NCI-H460 (cell line): ENCODE measurements around the gene SULT4A1. TPM values are rescaled to one million over a fixed set of nuclear protein-coding genes. Genes with fewer than 3 reads are reported as not detected.
"Not testable (repeated sequence)": the region's sequence is repeated elsewhere in the genome, so short reads cannot be mapped to it uniquely, and the experiment has no call there.

ENCODE experiments used
- DNase-seq: peaks from one replicate; pipeline ENCODE4 v3.0.0-alpha.2; 2016; ENCODE audit warnings: low read depth; ENCODE audit errors: extremely low read depth
- total RNA-seq: library from RNA; depleted of rRNA; stranded (reverse); fragments of >200 nt; shearing (Covaris generic); gene quantifications from 2 replicates; pipeline ENCODE4 v1.2.3, GENCODE V29; 2014

The SULT4A1 gene
- total RNA-seq, 1 experiment from 2014 or later: not detected

GRCh38 chr22:43888740-43889139 lies 26.4 kb upstream of the SULT4A1 start:
- DNase-seq: no peak

GRCh38 chr22:43887391-43887790 lies 25.1 kb upstream of the SULT4A1 start:
- DNase-seq: no peak

GRCh38 chr22:43886231-43886630 lies 23.9 kb upstream of the SULT4A1 start:
- DNase-seq: no peak

GRCh38 chr22:43885786-43886185 lies 23.5 kb upstream of the SULT4A1 start:
- DNase-seq: no peak

GRCh38 chr22:43885319-43885671 lies 23.0 kb upstream of the SULT4A1 start:
- DNase-seq: no peak

- DNase-seq: peak; percentile 22
These were observed 22.4 kb upstream of the SULT4A1 start for GRCh38 chr22:43884600-43885318.

GRCh38 chr22:43883719-43884415 lies 21.6 kb upstream of the SULT4A1 start:
- no peak for DNase-seq

- DNase-seq: peak; percentile 66
These were observed 20.8 kb upstream of the SULT4A1 start for GRCh38 chr22:43883012-43883661.

- DNase-seq: no peak
These were observed 19.9 kb upstream of the SULT4A1 start for GRCh38 chr22:43882122-43882767.

- no peak for DNase-seq
These were observed 19.1 kb upstream of the SULT4A1 start for GRCh38 chr22:43881091-43882061.

GRCh38 chr22:43880541-43880991 lies 18.3 kb upstream of the SULT4A1 start:
- DNase-seq: no peak

GRCh38 chr22:43879901-43880540 lies 17.7 kb upstream of the SULT4A1 start:
- DNase-seq: no peak

- no peak for DNase-seq
These were observed 16.7 kb upstream of the SULT4A1 start for GRCh38 chr22:43878831-43879550.

GRCh38 chr22:43878079-43878795 lies 15.9 kb upstream of the SULT4A1 start:
- no peak for DNase-seq

GRCh38 chr22:43876866-43877509 lies 14.7 kb upstream of the SULT4A1 start:
- DNase-seq: no peak

- no peak for DNase-seq
These were observed 7.5 kb upstream of the SULT4A1 start for GRCh38 chr22:43869799-43870198.

GRCh38 chr22:43869001-43869400 lies 6.7 kb upstream of the SULT4A1 start:
- DNase-seq: not testable (repeated sequence)
